ENCODE results near the gene ART1.
A peak's percentile ranks its signal among the peaks of the same experiment; 100 is the strongest.
"Not testable (repeated sequence)": the region's sequence is repeated elsewhere in the genome, so short reads cannot be mapped to it uniquely, and the experiment has no call there.

ART1 gene, protein sequence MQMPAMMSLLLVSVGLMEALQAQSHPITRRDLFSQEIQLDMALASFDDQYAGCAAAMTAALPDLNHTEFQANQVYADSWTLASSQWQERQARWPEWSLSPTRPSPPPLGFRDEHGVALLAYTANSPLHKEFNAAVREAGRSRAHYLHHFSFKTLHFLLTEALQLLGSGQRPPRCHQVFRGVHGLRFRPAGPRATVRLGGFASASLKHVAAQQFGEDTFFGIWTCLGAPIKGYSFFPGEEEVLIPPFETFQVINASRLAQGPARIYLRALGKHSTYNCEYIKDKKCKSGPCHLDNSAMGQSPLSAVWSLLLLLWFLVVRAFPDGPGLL

DNA sequence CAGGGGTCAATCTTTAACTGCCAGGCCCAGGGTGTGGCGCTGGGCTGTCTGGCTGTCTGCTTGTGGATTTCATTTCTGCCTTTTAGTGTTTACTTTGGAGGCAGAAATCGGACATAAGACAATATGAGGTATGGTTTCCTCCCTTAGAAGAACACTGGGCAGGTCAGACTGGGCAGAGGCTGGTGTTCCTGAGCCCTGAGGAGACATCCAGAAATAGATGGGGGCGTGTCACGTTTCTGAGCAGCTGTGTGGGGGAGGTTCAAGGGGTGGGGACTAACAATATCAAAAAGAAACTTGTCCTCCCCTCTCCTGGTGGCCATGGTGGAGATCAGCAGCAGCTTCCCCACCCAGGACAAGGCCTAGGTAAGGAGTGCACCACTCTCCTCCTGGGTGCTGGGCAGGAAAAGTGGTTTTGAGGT, at the start of gene ART1:
TSS of gene ART1 (plus strand) at position 312 of the 419 bp plus-strand sequence. CDS start 14,086 bp downstream, outside the sequence.
- DNase-seq (ENCODE audit: low read depth in 2 of 2), result no peak

DNA sequence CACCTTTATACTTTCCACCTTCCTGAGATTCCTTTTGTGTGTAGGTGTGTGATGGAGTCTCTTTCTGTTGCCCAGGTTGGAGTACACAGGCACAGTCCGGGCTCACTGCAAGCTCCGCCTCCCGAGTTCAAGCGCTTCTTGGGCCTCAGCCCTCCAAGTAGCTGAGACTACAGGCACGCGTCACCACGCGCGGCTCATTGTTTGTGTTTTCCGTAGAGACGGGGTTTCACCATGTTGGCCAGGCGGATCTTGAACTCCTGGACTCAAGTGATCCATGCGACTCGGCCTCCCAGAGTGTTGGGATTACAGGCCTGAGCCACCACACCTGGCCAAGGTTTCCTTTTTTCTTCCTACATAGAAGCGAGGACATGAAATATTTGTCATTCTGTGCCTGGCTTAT, 47.2 kb upstream of the ART1 start:
- DNase-seq (ENCODE audit: low read depth in 2 of 2), result not testable (repeated sequence)

GRCh38 chr11:3600201-3600600, 44.7 kb upstream of the ART1 start:
- not testable (repeated sequence) for DNase-seq (ENCODE audit: low read depth in 2 of 2)

DNA sequence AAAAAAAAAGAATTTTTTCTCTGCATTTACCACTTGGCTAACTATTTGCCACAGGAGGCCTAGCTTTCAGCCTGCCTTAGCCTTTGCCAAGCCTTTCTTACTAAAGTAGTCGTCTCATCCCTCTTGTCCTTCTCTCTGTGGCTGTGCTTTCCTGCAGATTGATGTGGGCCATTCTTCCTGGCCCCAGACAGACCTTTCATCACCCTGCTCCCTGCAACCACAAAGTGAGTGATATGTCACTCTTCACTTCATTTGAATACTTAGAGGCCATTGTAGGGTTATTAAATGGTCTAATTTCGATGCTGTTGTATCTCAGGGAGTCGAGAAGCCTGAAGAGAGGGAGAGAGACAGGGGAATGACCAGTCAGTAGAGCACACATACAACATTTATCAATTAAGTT, 40.8 kb upstream of the ART1 start:
- no peak for DNase-seq (ENCODE audit: low read depth in 2 of 2)

- no peak for DNase-seq (ENCODE audit: low read depth in 2 of 2)
Measured at GRCh38 chr11:3605283-3605662, 39.7 kb upstream of the ART1 start.

GRCh38 chr11:3605771-3606203, 39.1 kb upstream of the ART1 start:
- DNase-seq (ENCODE audit: low read depth in 2 of 2), result no peak

DNA sequence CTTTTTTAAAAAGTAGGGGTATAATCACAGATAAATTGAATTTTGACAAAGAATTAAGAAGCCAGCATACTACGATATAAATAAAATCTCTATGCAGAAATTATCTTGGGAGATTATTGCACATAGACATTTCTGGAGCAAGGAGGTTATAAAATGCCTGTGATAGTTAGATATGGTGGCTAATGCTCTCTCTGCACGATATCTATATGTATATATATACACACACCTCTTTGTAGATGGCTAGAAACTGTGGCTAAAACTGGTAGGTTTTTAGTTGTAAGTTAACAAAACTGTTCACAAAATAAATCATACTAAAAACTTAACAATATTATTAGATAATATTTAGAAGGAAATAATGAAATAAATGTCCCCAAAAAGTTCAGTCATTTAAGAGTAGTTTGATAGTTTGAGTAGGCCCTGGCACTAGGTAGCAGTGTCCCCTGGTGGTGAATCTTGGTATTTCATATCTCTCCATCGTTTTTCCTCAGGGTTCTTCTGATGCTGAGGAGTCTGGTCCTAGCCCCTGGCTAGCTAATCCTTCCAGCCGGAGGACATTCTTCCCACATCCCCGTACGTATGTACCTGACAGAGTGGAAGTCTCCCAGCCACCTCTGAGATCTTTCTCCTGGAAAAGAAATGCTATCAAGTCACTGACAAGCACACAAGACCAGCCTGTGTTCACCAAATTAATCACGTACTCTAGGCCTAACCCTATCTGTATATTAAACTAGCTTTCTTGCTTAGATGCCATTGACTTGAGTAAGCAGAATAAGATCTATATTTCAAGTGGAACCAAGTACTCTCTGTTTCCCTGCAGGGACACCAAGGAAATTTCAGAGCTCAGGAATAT, 35.3 kb upstream of the ART1 start:
- peak in 1 of 2 experiments; percentile 11 for DNase-seq (ENCODE audit: low read depth in 2 of 2)

- DNase-seq (ENCODE audit: low read depth in 2 of 2), result no peak
Measured at GRCh38 chr11:3610846-3611245, 34.1 kb upstream of the ART1 start.

GRCh38 chr11:3611976-3612678, 32.8 kb upstream of the ART1 start:
- DNase-seq (ENCODE audit: low read depth in 2 of 2), result no peak

- DNase-seq (ENCODE audit: low read depth in 2 of 2), result no peak
Measured at GRCh38 chr11:3613998-3614741, 30.8 kb upstream of the ART1 start.

DNA sequence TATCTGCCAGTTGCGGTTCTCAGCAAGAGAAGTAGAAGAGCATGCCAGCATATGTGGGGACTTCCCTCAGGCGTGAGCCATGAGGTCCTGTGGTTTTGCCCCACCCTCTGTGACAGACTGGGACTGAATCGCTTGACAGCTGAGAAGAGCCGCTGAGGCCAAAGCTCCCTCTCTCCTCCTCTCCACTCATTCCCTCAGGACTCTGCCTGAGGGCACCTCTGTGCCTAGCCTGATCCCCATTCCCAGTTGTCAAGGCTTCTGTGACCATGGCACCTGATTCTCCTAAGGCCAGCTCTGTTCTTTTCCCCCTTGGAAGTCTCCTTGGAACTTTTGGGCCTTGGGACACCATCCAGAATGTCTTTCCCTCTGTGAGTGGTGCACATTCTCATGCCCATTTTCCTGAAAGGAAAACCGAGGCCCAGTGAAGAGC, 30.2 kb upstream of the ART1 start:
- DNase-seq (ENCODE audit: low read depth in 2 of 2), result no peak

- DNase-seq (ENCODE audit: low read depth in 2 of 2), result no peak
Measured at GRCh38 chr11:3615998-3616397, 28.9 kb upstream of the ART1 start.

GRCh38 chr11:3616721-3617460, 28.0 kb upstream of the ART1 start:
- no peak for DNase-seq (ENCODE audit: low read depth in 2 of 2)

DNA sequence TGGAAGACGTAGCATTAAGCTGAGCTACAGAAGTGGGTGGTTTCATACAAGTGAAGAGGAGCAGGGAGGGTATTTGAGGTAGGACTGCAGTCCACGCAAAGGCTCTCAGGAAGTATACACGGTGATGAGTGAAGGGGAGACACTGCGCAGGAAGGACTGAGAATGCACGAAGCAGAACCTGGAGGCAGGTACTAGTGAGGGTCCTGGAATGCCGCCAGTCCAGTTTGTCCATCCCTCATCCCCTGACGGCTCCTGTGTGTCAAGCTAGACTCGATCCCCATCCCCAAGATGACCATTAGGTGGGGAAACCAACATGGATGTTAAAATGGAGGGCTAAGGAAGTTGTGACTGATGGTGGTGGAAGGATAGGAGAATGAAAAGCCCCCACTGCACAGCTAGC, 26.9 kb upstream of the ART1 start:
- DNase-seq (ENCODE audit: low read depth in 2 of 2), result no peak

- no peak for DNase-seq (ENCODE audit: low read depth in 2 of 2)
Measured at GRCh38 chr11:3622521-3622920, 22.4 kb upstream of the ART1 start.

- no peak for DNase-seq (ENCODE audit: low read depth in 2 of 2)
Measured at GRCh38 chr11:3623121-3623520, 21.8 kb upstream of the ART1 start.

DNA sequence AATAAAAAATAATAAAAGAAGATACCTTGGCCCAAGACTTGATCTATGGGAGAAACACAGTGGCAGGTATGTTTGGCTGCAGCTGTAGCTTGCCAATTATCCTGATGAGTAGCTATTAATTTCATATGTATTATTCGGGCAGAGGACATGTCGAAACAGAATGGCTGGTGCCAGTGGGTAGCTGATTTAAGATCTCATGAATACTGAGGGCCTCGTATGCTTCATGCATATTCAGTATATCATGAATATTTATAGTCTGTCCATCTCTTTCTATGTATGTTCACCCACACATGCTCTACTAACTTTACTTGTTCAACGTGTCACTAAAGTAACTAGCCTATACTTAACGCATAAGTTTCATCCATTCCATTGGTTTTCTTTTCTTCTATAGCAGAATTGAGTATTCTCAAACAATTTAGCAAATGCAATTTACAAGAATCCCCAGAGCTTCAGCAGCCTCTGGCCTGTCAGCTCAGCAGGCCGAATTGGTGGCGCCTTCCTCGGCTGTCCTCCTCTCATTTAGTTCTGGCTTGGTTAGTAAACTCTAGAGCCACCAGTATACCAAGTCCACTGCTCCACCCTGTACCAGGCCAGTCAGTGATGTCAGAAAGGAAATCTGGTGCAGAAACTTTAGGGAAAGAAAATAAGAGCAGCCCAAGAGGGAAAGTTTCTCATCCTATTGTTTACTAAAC, 21.0 kb upstream of the ART1 start:
- DNase-seq (ENCODE audit: low read depth in 2 of 2), result no peak

DNA sequence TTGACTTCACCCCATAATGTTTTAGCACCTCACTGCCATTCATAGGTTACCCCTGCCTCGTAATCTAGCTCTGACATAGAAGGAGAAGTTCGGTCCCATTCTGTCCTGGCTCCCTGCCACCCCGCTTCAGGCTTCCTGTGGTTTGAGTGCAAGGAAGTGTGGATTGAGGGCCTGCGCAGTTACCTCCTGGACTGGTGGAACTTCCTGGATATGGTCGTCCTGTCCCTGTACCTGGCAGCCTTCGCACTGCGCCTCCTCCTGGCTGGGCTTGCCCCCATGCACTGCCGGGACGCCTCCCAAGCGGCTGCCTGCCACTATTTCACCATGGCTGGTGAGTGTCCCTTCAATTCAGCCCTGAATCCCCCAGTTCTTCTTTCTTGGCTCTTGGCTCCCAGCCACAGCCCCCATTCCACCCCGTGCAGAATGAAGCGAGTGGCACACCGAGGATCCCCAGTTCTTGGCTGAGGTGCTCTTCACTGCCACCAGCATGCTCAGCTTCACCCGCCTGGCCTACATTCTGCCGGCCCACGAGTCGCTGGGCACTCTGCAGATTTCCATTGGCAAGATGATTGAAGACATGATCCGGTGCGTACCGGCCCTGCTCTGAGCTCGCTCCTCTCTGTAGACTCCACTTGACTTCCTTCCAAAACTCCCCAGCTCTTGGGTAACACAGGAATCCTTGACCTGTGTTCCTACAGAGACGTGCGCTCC, 18.5 kb upstream of the ART1 start:
- no peak for DNase-seq (ENCODE audit: low read depth in 2 of 2)

GRCh38 chr11:3627291-3627690, 17.6 kb upstream of the ART1 start:
- no peak for DNase-seq (ENCODE audit: low read depth in 2 of 2)

DNA sequence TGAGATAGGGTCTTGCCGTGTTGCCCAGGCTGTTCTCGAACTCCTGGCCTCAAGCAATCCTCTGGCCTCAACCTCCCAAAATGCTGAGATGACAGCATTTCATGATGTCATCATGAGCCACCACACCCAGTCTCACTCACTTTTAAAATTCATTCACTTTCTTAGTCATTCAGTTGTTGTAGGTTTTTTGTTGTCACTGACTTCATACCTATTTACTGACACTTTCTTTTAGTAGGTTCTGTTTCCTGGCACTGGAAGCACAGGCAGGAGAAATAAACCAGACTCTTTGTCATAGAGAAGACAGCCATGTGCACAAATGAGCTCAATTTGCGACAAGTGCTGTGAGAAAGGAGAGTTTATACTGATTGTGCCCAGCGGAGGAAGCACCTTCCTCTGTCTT, 13.6 kb upstream of the ART1 start:
- no peak for DNase-seq (ENCODE audit: low read depth in 2 of 2)
